NCI-H2029 treated with DMSO at 0.1 percent for 48 hours (cell line): Measurements from ENCODE around the gene DPEP3.

Experiments
- DNase-seq: peaks from one replicate; lab custom pipeline; 2025; lab: John Stamatoyannopoulos, UW

The DPEP3 gene

DNA sequence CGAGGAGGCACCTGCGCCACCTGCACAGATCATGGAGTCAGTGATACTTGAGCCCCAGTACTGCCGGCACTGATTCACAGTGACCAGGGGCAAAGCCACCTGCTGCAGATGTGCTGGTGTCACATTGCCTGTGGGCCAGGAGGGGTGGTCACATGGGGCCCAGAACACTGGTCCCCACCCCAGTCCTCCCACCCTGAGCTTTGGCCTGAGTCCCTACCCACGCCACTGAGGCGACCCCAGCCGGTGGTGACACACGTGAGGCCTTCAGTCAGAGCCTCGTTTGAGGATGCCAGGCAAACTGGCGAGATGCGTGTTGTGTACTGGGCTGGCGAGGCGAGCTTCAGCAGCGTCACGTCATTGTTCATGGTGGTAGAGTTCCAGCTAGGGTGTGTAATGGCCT, 50.1 kb downstream of the DPEP3 start:
- DNase-seq = no peak

DNA sequence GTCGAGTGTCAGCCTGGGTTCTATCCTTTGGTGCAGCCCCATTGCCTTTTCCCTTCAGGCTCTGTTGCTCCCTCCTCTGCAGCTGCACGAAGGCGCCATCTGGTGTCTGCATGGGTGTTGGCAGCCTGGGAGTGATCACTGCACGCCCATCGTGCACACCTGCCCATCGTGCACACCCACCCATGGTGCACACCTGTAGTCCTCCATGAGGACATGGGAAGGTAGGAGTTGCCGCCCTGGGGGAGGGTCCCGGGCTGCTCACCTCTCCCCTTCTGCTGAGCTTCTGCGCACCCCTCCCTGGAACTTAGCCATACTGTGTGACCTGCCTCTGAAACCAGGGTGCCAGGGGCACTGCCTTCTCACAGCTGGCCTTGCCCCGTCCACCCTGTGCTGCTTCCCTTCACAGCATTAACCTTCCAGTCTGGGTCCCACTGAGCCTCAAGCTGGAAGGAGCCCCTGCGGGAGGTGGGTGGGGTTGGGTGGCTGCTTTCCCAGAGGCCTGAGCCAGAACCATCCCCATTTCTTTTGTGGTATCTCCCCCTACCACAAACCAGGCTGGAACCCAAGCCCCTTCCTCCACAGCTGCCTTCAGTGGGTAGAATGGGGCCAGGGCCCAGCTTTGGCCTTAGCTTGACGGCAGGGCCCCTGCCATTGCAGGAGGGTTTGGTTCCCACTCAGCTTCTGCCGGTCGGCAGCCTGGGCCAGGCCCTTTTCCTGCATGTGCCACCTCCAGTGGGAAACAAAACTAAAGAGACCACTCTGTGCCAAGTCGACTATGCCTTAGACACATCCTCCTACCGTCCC, 51.5 kb downstream of the DPEP3 start:
- no peak for DNase-seq

- DNase-seq = no peak
These were observed 52.2 kb downstream of the DPEP3 start for GRCh38 chr16:67928147-67928546.

- DNase-seq = no peak
These were observed 53.0 kb downstream of the DPEP3 start for GRCh38 chr16:67927131-67927941.

- DNase-seq = peak; percentile 71
These were observed 54.0 kb downstream of the DPEP3 start for GRCh38 chr16:67926181-67926750.
